Sigmoid colon (tissue), 4 donors: ENCODE measurements around the gene INPP1.

ENCODE experiments used
- CTCF ChIP-seq, 4 experiments: fragments of 450-650 bp in 3 of 4; fragments of 200-600 bp in 1 of 4; IDR thresholded peaks; one replicate each; pipeline ENCODE4 v1.5.1; 2016 to 2019; ENCODE audit warnings: antibody characterized with exemption in 4 of 4, mild to moderate bottlenecking in 3 of 4, moderate library complexity in 2 of 4
- EP300 ChIP-seq, 4 donors: sonication (generic); formaldehyde crosslinking; IDR thresholded peaks; one replicate each; pipeline ENCODE4 v1.6.1; 2017; ENCODE audit warnings: antibody characterized with exemption in 4 of 4

GRCh38 chr2:190396271-190396670 lies 52.9 kb downstream of the INPP1 start:
- TF ChIP-seq CTCF (IDR thresholded peaks at IDR 0.05) (no peak), EP300 (IDR thresholded peaks at IDR 0.05) (no peak)
